GM21737 (cell line): Measurements from ENCODE around the gene MRPS22.

ENCODE experiments used
- ATAC-seq: cut with Tn5 transposase; IDR thresholded peaks from one replicate; pipeline ENCODE4 v1.9.1; 2021; ENCODE audit warnings: mild to moderate bottlenecking, moderate library complexity; ENCODE audit not compliant: unreplicated experiment

MRPS22 gene

DNA sequence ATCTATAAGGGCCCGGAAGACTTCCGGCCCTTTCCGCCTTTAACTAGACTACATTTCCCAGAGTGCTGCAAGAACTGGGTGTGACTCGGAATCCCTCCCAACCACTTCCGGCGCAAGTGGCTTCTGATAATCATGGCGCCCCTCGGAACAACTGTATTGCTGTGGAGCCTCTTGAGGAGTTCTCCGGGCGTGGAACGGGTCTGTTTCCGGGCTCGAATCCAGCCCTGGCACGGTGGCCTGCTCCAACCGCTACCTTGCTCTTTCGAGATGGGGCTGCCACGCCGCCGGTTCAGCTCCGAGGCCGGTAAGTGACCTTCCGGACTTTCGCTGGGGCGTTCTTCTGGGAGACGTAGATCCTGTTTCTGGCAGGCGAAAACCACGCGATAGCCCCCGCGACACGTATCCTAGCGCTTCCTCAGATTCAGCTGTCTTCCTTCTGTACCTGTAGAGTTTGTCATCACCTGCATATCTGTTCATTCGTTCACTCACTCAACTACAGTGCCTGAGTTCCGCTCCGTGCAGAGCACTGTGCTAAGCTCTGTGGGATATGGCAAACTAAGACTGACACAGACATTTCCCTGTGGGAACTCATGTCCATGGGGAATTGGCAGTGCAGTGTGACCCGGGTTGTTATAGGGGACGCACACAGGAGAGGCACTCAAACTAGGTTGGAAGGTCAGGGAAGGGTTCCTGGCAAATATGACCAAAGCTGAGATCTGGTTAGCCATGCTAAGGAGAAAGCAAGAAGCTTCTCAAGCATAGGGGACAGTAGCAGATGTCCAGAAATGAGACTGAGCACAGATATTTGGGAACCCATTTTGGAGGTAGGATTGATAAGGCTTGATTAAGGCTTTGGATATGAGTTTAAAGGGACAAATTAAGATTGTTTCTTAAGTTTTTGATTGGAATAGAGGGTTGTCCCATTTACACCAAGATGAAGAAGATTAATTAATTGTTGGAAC is at the start of gene MRPS22:
MRPS22 (plus strand) TSS at position 126 of the 962 bp plus-strand sequence; CDS start at position 133, 7 bp downstream.
- peak; percentile 98 for ATAC-seq

DNA sequence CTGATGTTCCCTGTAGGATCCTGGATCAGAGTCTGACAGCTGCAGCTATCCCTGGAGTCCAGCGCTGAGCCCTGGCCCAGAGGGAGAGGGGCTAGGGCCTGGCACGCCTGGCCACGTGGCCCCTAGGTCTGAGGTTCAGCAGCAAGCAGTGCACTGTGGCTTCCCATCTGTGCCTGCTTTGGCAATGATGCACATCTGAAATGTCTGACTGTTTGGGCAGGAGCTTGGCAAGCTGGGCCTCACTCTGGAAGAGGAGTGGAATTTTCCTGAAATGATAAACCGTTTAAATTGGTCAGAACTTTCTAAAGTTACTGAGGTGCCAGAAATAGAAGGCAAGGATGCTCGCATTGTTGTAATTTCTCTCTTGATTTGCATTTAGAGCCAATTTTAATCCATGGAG is 48.8 kb upstream of the MRPS22 start:
- no peak for ATAC-seq

DNA sequence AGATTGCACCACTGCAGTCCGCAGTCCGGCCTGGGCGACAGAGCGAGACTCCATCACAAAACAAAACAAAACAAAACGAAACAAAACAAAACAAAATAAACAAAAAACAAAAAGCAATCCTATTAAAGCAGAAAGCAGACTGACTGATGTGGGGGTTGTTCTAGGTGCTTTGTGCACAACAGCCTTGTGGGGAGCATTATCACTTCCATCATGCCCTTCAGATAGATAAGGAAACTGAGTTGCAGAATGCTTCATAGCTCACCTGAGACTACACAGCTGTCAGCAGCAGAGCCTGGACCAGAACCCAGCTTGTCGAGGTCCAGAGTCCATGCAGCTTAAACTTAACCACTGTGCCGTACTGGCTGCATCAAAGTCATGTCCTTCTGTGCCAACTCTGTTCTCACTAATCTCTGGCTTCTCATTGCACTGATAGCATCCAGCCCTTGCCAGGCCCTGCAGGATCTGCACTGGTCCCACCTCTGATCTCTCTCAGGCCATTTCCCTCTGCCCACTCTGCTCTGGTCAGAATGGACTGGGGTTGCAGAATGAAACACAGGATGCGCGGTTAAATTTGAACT is 47.6 kb upstream of the MRPS22 start:
- ATAC-seq, result no peak

DNA sequence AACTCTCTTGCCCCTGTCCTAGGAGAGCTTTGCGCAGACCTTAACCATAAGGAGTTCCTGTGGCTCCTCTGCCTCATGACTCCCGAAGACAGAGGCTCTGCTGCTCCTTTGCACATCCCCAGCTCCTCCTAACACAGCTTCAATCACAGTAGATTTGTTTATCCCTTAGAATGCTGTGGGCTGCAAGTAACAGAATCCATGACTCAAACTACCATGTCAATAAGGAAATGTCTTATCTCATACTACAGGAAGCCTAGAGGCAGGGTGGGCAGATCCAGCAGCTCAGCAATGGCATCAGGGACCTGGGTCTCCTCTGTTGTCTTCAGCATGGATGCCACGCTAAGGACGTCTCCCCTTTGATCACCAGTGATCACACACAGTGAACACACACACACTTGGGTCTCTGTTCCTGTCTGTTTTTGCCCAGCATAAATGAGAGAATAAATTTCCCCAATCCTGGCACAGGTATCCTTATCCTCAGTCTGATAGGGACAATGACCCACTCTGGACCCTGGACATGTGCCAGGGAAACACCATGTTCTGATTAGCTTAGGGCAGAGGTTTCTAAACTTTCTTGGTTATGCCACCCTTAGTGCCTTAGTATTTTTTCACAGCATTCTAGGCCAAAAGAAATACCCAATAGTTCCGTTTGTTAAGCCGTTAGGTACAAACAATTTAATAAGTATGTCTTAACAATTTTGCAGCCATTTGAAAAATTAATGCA is 46.1 kb upstream of the MRPS22 start:
- ATAC-seq, result no peak

DNA sequence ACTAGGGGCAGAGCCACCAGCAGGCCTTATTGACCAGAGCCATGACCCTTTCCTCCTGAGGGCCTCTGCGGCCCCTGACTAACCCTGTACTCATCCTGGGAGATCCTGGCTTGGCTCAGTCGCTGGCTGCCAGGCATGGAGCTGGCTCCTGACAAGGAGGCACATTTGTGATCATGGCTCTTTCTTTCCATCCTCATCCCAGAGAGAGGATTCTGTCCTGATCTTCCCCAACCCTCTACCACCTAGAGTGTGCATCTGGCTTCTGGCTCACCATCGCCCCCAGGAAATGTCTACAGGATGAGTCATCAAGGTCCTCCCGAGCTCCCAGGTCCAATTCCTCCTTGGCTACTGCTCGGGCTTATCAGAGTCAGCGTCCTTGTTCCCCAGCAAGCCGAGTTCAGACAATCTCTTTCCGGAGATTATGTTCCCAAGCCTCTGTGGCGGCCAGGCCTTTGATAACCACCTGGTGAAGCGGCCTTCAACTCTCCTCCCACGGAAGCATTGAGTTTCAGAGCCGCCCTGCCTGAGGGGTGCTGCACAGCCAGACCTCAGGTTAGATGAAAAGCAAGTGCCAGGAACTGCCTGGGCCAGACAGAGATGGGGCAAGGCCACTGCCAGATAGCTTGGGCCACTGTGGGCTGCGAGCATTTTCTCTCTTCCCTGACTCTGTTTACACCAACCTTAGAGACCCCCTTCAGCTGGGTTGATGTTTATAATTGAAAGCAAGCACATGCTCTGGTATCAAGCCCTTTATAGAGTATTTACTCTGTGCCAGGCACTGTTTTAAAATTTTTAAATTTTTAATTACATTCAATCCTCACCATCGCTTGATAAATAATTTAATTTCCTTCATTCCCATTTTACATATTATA is 44.3 kb upstream of the MRPS22 start:
- no peak for ATAC-seq

DNA sequence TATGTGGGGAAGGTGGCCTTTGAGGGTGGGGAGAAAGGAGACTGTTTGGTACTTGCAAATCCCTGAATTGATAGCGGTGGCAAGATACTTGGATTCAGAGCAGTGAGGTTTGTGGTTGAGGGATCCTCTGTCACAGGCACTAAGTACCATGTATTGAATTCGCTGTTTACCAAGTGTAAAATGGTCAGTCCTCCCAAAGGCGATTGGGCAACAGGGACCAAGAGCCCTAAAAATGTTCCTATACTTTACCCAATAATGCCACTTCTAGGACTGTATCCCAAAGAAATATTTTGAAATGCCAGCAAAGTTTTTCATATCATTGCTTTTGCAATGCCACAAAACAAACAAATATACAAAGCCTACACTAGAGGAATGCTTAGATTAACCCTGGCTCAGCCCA is 43.4 kb upstream of the MRPS22 start:
- no peak for ATAC-seq

DNA sequence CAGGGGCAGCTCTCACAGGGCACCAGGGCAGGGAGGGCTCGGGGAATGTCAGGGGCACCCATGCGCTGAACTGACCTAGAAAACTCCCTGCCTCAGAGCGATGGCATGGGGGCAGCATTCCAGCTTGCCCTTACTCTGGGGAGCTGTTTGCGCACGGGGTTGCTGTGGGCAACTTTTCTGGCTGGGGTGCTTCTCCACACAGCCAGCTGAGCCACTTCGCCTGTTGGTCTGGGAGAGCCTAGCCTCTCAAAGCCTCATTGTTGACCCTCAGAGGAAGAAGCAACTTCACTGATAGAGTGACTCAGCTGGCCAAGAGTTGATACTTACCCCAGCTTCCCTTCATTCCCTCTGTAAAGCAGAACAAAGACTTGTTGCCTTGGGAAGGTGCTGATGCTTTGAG is 42.6 kb upstream of the MRPS22 start:
- no peak for ATAC-seq

DNA sequence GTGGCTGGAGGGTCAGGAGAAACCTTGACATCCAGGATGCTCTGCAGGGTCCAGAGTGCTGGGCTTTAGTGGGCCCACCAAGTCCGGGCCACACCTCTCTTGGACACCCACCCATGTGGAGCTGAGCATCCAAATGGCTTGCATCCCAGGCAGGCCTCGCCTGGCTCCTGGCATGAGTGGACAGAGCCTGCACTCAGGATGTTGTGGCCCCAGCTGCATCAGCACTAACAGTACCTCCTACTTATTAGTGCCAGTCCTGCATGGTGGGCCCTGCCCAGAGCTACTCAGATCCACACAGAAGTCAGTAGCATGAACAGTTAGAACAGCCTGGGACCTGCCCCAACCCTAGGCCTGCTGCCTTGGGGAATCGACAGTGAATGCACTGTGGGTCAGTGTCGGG is 42.2 kb upstream of the MRPS22 start:
- no peak for ATAC-seq

DNA sequence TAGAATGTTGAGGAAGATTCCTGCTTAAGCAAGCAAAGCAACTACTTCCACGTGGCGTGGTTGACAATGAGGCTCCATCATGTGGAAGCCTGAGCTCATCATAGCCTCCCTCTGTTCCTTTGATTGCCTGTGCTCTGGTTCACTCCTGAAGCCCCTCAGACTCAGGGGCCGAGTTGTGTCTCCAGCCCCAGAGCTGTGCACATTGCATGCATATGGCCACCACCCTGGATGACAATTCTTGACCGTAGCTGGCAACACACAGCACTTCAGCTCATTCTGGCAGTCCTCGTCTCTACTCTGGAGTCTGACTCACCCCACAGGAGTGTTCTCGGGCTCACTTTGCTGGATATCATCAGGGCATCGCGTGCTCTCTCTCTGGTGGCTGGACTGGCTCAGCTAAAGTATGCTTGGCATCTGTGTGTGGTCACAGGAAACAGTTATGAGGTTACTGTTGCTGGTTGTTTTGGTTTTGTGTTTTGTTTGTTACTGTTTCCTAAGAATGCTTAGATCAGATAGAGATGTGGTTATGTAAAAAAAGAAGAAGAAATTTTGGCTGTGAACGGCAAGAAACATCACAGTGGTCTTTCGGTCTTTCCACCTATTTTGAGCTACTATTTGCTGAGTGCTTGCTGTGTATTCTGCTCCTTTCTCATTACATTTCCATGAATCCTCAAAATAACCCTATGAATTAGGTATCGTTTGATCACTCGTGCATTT is 41.6 kb upstream of the MRPS22 start:
- no peak for ATAC-seq

DNA sequence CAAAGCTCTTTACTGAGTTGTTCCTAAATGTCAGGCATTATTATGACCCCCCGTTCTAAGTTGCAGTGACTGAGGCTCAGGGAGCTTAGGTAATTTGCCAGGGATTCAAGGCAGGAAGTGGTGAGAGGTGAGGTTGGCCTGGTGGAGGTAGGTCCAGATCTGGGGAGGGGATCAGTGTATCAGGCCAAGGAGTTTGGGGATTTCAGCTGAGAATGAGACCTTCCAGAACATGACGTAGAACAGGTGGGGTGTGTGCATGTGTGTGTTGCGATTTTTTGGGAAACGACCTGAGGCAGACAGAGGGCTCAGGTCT is 41.1 kb upstream of the MRPS22 start:
- ATAC-seq, result no peak

DNA sequence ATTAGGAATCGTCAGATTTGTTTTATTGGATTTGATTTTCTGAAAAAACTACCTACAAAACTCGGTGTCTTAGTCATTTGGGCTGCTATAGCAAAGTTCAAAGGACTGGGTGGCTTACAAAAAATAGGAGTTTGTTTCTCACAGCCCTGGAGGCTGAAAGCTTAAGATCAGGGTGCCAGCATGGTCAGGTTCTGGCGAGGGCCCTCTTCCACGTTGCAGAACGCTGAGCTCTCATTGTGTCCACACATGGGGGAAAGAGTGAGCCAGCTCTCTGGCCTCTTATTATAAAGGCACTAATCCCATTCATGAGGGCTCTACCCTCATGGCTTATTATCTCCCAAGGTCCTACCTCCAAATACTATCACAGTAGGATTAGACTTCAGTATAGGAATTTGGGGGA is 40.6 kb upstream of the MRPS22 start:
- ATAC-seq, result no peak

DNA sequence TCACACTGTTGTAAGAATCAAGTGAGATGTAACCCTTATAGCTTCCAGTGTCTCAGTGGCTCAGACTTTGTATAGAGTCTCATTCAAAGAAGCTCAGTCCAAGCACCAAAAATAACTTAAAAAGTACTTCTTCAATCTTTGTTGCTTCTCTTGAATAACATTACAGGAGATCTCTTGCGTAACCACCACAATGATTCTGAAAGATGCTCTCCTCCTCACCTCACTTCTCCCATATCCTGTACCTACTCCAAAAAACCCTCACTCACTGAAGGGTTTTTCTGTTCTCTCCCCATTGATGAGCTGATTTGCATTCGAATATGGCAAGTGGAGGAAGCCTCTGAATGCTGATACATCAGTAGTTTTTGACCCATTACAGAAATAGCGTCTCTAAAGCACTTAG is 39.4 kb upstream of the MRPS22 start:
- no peak for ATAC-seq

DNA sequence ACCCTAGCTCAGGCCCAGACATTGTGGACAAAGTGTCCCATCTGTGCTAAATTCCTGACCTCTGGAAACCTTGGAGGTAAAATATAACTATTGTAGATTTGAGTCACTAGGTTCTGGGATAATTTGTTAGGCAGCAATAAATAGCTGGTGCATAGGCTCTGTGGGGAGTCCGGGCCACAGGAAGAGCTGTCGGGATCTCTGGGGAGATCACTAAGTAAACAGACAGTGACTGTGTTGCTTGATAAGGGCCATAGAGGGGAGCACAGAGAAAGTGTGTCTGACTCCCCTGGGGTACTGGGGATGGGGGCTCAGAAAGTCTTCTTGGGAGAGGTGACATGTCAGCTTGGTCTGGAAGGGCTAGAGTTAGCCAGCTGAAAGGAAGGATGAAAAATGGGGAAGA is 37.7 kb upstream of the MRPS22 start:
- ATAC-seq, result no peak

DNA sequence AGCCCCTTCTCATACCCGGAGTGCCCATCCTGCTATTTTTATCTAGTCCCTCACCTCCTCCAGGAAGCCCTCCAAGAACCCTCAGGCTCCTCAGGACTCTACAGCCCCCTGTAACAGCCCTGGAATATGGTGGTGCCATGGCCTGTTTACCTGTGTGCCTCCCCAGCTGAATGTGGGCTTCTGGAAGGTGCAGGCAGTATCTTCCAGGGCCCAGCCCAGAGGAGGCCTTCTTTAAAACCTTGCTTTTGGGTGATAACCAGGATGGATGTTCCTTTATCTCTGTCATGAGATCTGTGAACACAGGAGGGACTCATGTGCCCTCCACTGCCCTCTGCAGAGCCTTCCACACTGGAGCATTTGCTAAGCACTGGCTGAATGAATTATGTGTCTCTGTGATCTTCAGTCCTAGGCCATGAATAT is 36.7 kb upstream of the MRPS22 start:
- no peak for ATAC-seq

DNA sequence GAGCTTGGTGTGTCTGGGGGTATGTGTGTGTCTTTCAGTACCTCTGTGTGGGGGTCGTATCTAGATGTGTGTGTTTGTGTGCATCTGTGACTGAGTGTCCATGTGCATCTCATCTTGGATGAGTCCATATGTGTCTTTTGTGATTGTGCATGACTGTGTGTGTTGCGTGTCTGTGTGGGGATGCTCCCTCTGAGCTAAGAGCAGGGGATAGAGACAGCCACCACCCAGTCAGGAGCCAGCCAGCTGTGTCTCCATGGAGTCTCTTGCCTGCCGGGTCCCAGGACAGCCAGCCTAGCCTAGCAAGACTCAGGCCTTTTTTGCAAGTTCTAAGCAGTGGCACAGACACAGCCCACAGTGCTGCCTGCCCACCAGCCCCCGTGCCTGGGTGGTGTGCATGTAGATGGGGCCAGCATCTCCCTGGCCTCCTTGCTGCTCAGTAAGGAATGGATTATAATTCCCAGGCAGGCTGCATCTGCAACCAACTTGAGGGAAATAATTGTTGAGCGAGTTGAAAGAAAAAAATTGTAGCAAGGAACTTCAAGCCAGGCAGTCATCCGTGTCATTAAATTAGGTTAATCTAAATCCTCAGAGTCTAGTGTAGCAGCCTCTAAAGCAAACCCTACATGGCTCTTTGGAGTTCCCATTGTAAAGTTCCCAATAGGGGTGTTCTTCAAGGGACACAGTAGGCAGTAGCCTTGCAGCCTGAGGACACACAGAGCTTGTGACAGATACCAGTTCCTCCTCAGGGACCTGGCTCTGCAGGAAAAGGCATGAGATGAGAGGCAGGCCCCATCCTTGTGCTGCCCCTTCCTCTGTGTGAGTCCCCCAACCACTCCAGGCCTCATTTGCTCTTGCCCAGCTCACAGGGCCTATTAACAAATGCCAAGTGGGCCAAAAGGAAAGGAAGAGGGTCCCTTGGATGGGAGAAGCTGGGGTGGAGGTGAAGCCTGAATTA is 35.9 kb upstream of the MRPS22 start:
- ATAC-seq, result no peak

DNA sequence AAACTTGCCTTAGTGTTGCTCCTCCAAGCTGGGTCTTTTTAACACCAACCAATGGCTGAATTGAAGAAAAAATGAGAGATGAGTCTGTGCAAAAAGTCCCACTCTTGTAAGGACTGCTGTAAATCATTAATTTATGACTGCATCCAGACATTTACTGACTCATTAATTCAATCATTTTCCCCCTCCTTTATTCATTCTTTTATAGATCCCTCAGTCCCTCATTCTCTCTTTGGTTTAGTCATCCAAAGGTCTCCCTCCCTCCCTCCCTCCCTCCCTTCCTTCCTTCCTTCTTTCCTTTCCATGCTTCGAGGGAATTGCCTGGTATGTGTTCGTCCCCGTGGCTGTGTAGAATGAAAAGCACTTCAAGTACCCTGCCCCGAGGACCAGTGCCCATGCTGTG is 35.3 kb upstream of the MRPS22 start:
- ATAC-seq, result no peak

DNA sequence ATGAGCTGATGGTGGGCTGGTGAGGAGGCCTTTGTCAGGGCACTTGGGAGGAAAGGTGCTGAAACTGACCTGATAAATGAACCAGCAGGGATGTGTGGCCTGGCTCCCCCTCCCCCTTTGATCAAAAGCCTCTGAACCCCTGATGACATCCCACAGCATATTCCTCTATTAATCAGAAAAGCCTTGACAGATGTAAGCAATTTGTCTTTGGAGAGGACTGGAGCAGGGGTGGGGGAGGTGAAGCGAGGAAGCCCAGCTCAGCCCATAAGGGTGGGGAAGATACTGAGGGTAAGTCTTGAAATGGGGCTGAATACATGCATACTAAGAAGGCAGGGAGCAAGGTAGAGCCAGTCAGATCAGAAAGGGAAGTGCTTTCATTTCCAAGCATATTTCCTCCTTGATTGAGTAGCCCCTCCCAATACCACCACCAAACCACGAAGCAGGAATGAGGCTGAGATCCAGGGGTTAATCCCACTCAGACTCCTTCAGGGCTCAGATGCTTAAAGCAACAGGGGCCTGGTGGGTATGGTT is 34.7 kb upstream of the MRPS22 start:
- no peak for ATAC-seq

DNA sequence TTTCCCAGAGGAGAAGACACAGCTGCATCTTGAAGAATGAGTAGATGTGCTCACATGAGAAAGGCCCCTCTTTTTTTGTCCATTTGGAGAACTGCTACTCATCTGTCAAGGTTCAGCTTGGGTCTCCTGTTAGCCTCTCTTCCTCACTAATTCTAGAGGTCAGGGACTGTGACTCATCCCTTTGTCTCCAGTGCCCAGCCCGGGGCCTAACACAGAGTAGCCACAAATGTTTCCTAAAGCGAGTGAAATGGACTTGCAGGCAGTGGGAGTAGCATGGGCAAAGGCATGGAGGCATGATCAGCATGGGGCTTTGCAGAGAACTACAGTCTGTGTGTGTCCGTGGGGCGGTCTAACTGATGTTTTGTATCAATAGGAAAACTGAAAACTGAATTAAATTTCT is 33.9 kb upstream of the MRPS22 start:
- no peak for ATAC-seq

DNA sequence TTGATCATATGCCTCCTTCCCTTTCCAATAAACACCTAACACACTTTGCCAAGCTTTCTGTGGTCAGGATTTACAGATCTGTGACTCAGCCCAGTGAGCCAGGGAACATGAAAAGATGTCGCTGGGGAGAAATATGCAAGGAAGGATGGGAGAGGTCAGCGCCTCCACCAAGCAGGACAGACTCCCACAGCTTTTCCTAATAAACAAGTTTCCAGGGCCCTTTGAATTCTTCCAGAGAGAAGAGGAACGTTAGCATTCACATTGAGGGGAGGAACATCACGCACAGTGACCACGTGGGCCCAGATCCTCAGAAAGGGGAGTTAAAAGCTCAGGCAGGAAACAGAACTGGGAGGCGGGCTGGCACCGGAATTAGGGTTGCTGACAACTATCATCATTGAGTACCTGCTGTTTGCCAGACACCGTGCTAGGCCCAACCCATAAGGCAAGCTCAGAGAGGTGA is 33.3 kb upstream of the MRPS22 start:
- ATAC-seq, result no peak
